22Rv1 (cell line): ENCODE data around the gene MAMLD1.

Experiments
- ZFX ChIP-seq: fragments of 450-650 bp; IDR thresholded peaks from 2 replicates; pipeline ENCODE4 v1.6.1; 2017; ENCODE audit warnings: antibody characterized with exemption, borderline replicate concordance
- TF ChIP-seq, protein P1 (sequence below): fragments of 450-650 bp; IDR thresholded peaks from 2 replicates; pipeline ENCODE4 v1.5.1; 2017; ENCODE audit warnings: mild to moderate bottlenecking

DNA sequence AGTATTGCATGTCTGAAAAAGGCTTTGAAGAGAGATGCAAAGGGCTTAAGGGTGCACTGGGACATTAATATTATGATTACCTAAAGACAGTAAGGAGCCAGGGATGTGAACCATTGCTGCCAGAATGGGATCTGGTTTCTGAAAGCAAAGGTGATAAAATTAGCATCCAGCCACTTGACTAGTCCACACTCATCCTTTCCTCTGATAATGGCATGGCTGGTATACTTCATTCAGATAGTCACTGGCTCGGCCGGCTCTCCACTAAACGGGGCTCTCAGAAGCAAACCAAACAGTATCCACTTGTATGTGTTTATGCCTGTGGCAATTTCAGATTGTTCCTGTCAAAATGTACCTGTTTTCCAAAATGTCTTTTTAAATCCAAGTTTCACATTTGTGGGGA, 46.4 kb downstream of the MAMLD1 start:
- TF ChIP-seq, protein P1, sequence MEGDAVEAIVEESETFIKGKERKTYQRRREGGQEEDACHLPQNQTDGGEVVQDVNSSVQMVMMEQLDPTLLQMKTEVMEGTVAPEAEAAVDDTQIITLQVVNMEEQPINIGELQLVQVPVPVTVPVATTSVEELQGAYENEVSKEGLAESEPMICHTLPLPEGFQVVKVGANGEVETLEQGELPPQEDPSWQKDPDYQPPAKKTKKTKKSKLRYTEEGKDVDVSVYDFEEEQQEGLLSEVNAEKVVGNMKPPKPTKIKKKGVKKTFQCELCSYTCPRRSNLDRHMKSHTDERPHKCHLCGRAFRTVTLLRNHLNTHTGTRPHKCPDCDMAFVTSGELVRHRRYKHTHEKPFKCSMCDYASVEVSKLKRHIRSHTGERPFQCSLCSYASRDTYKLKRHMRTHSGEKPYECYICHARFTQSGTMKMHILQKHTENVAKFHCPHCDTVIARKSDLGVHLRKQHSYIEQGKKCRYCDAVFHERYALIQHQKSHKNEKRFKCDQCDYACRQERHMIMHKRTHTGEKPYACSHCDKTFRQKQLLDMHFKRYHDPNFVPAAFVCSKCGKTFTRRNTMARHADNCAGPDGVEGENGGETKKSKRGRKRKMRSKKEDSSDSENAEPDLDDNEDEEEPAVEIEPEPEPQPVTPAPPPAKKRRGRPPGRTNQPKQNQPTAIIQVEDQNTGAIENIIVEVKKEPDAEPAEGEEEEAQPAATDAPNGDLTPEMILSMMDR, result no peak
- TF ChIP-seq ZFX, result no peak
